CD14-positive monocyte (primary cell): ENCODE data around the gene DDX42. TPM values are rescaled to one million over a fixed set of nuclear protein-coding genes. Genes with fewer than 3 reads are reported as not detected.

Experiments
- DNase-seq, 3 donors: peaks; one replicate each; pipeline ENCODE4 v3.0.0-alpha.2; 2011 to 2022
- H2AFZ ChIP-seq: 2 replicates; pipeline ENCODE4 v1.6.0; 2012; ENCODE audit warnings: mild to moderate bottlenecking, low read depth, low read length, inconsistent platforms; ENCODE audit not compliant: insufficient read depth, poor library complexity, severe bottlenecking
- H3K27ac ChIP-seq, 2 donors: 1 replicate in 1 of 2; 2 replicates in 1 of 2; pipeline ENCODE4 v1.5.1; 2012 to 2013; ENCODE audit warnings: low read length in 2 of 2, control low read depth in 1 of 2, inconsistent platforms in 1 of 2, low read depth in 1 of 2, mild to moderate bottlenecking in 1 of 2
- H3K27me3 ChIP-seq, 2 donors: one replicate each; pipeline versions ENCODE4 v1.6.0 to v1.6.1; 2011 to 2013; ENCODE audit warnings: low read length in 2 of 2; ENCODE audit not compliant: control insufficient read depth in 2 of 2, insufficient read depth in 2 of 2
- H3K36me3 ChIP-seq, 2 donors: replicated peaks in 1 of 2; 1 replicate in 1 of 2; 2 replicates in 1 of 2; pipeline versions ENCODE4 v1.5.1 to v1.6.1; 2012 to 2013; ENCODE audit warnings: low read length in 2 of 2, control low read depth in 1 of 2, inconsistent platforms in 1 of 2, mild to moderate bottlenecking in 1 of 2; ENCODE audit not compliant: insufficient read depth in 2 of 2, control insufficient read depth in 1 of 2
- H3K4me1 ChIP-seq, 2 donors: 1 replicate in 1 of 2; 2 replicates in 1 of 2; pipeline versions ENCODE4 v1.5.1 to v1.6.1; 2012 to 2013; ENCODE audit warnings: low read length in 2 of 2, control low read depth in 1 of 2, inconsistent platforms in 1 of 2, mild to moderate bottlenecking in 1 of 2, moderate library complexity in 1 of 2; ENCODE audit not compliant: insufficient read depth in 2 of 2, control insufficient read depth in 1 of 2
- H3K4me2 ChIP-seq: replicated peaks from 2 replicates; pipeline ENCODE3; 2012; ENCODE audit warnings: low read length, moderate library complexity, mild to moderate bottlenecking; ENCODE audit not compliant: poor library complexity, severe bottlenecking; ENCODE audit errors: extremely low read depth
- H3K4me3 ChIP-seq, 3 experiments: fragments of 200-600 bp in 1 of 3; sonication (generic) in 1 of 3; replicated peaks in 1 of 3; 1 replicate in 2 of 3; 2 replicates in 1 of 3; pipeline ENCODE4 v1.5.1; 2011 to 2013; ENCODE audit warnings: low read length in 3 of 3, mild to moderate bottlenecking in 3 of 3, control low read depth in 2 of 3, low read depth in 2 of 3, inconsistent platforms in 1 of 3, moderate library complexity in 1 of 3
- H3K79me2 ChIP-seq: 2 replicates; pipeline ENCODE4 v1.6.0; 2012; ENCODE audit warnings: mild to moderate bottlenecking, control low read depth, inconsistent platforms, low read length, moderate library complexity; ENCODE audit not compliant: insufficient read depth
- H3K9ac ChIP-seq: 2 replicates; pipeline ENCODE4 v1.6.0; 2017; ENCODE audit warnings: low read length, mild to moderate bottlenecking; ENCODE audit not compliant: insufficient read depth, poor library complexity, severe bottlenecking
- H3K9me3 ChIP-seq, 2 donors: replicated peaks in 1 of 2; 1 replicate in 1 of 2; 2 replicates in 1 of 2; pipeline versions ENCODE4 v1.5.1 to v1.6.1; 2012 to 2013; ENCODE audit warnings: low read length in 2 of 2, control low read depth in 1 of 2; ENCODE audit not compliant: control insufficient read depth in 1 of 2, insufficient read depth in 1 of 2
- H4K20me1 ChIP-seq: 2 replicates; pipeline ENCODE4 v1.6.0; 2012; ENCODE audit warnings: mild to moderate bottlenecking, low read length, control low read depth, moderate library complexity; ENCODE audit not compliant: insufficient read depth
- H3K27ac Mint-ChIP-seq, 7 donors: one replicate each; pipeline ENCODE4 v1.8.0; 2020; ENCODE audit warnings: mild to moderate bottlenecking in 7 of 7, mixed read lengths in 7 of 7, moderate library complexity in 6 of 7, inconsistent platforms in 2 of 7
- H3K27me3 Mint-ChIP-seq, 3 donors: one replicate each; pipeline ENCODE4 v1.8.0; 2021 to 2022; ENCODE audit warnings: low read depth in 3 of 3, mild to moderate bottlenecking in 3 of 3, mixed read lengths in 3 of 3, moderate library complexity in 3 of 3, inconsistent platforms in 1 of 3
- H3K36me3 Mint-ChIP-seq, 2 donors: one replicate each; pipeline ENCODE4 v1.8.0; 2020; ENCODE audit warnings: mixed read lengths in 2 of 2, inconsistent platforms in 1 of 2, mild to moderate bottlenecking in 1 of 2
- H3K4me1 Mint-ChIP-seq: one replicate; pipeline ENCODE4 v1.8.0; 2020; ENCODE audit warnings: mild to moderate bottlenecking, mixed read lengths
- H3K4me3 Mint-ChIP-seq, 2 donors: one replicate each; pipeline ENCODE4 v1.8.0; 2020; ENCODE audit warnings: mild to moderate bottlenecking in 2 of 2, mixed read lengths in 2 of 2, moderate library complexity in 1 of 2
- H3K9me3 Mint-ChIP-seq, 7 donors: one replicate each; pipeline ENCODE4 v1.8.0; 2020 to 2022; ENCODE audit warnings: mixed read lengths in 7 of 7, mild to moderate bottlenecking in 6 of 7, moderate library complexity in 6 of 7, inconsistent platforms in 2 of 7
- CTCF ChIP-seq: fragments of 200-600 bp; IDR thresholded peaks from one replicate; pipeline ENCODE4 v1.8.0; 2022; ENCODE audit warnings: antibody characterized with exemption, mild to moderate bottlenecking
- WGBS: methylation state at CpG from one replicate; pipeline ENCODE4 v1.1.5; 2013; ENCODE audit warnings: missing lambda C conversion rate; ENCODE audit not compliant: insufficient coverage; 5-methylcytosine and 5-hydroxymethylcytosine counted together
- intact Hi-C, 2 donors: fragments of 100-400 bp; cut with micrococcal nuclease; formaldehyde crosslinking; loops; one replicate each; pipeline versions ENCODE4 v1.15.0 to v1.15.1; 2023
- polyA plus RNA-seq, 3 donors: library from polyadenylated mRNA; depleted of rRNA in 1 of 3; unstranded in 2 of 3; stranded (reverse) in 1 of 3; fragments of 300-500 nt in 2 of 3; fragments of >200 nt in 1 of 3; fragmentation: Illumina TruSeq in 2 of 3; gene quantifications; 1 replicate in 2 of 3; 2 replicates in 1 of 3; pipeline ENCODE4 v1.2.3, GENCODE V29; 2012 to 2021

The DDX42 gene
- polyA plus RNA-seq, 3 donors: 3.1 to 89.2 (median 5.3) TPM

GRCh38 chr17:63836811-63837210, 62.8 kb downstream of the DDX42 start:
- Mint-ChIP-seq H3K9me3 (no peaks in the 10 kb centered on the region), H3K4me1 (peaks cover 46% of the 10 kb centered on the region), H3K27ac (peak overlapping the region in 5 of 7 donors; percentile 28 to 74 (median 53)), H3K27me3 (peaks cover 0 to 1% (median under 1%) of the 10 kb centered on the region in 3 donors), H3K36me3 (peaks cover 44 to 59% of the 10 kb centered on the region in 2 donors), H3K4me3 (no peak overlapping the region)
- Histone ChIP-seq H3K9me3 (no peaks in the 10 kb centered on the region), H2AFZ (no peak overlapping the region), H3K27ac (no peak overlapping the region), H3K4me2 (no peak overlapping the region), H3K79me2 (peaks cover 79% of the 10 kb centered on the region), H3K4me1 (peaks cover 40 to 48% of the 10 kb centered on the region in 2 donors), H3K36me3 (peaks cover 48 to 61% of the 10 kb centered on the region in 2 donors), H3K4me3 (no peak overlapping the region), H3K9ac (no peak overlapping the region), H3K27me3 (no peaks in the 10 kb centered on the region), H4K20me1 (peaks cover 97% of the 10 kb centered on the region)
- 98% methylated on average over 6 of the region's 7 CpGs for WGBS
- intact Hi-C loops: no loop called here
- TF ChIP-seq CTCF: no peak
- no peak for DNase-seq

DNA sequence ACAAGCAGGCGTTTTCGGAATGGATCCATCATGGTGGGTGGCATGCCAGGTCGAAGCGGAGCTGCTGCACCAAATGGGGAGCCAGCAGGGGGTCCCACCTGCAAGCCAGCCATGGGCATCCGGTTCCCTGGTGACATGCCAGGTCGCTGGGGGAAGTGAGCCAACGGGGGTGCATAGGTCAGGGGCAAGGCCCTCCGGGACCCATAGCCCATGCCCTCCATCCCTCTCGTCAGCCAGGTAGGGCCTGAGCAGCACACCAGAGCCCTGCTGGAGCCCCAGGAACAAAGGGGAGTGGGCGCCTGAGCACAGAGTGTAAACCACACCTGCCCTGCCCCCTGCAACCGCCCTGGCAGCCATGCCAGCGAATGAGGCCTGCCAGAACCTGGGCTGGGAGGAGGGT, 63.5 kb downstream of the DDX42 start:
- peaks cover 84% of the 10 kb centered on the region for H3K79me2 ChIP-seq
- Mint-ChIP-seq H3K36me3 (peaks cover 37 to 52% of the 10 kb centered on the region in 2 donors), H3K9me3 (no peaks in the 10 kb centered on the region), H3K4me3 (no peak overlapping the region), H3K27me3 (peaks cover 0 to 3% (median 1%) of the 10 kb centered on the region in 3 donors), H3K4me1 (peaks cover 45% of the 10 kb centered on the region), H3K27ac (peak overlapping the region in 1 of 7 donors; percentile 58)
- peaks cover 41 to 48% of the 10 kb centered on the region in 2 donors for H3K4me1 ChIP-seq
- H2AFZ ChIP-seq: no peak overlapping the region
- no peak overlapping the region for H3K4me2 ChIP-seq
- TF ChIP-seq CTCF: no peak
- H4K20me1 ChIP-seq: peaks cover 95% of the 10 kb centered on the region
- no peaks in the 10 kb centered on the region for H3K27me3 ChIP-seq
- 89% methylated on average over 12 of the region's 12 CpGs for WGBS
- intact Hi-C loops: no loop called here
- H3K9ac ChIP-seq: no peak overlapping the region
- no peak overlapping the region for H3K27ac ChIP-seq
- H3K9me3 ChIP-seq: no peaks in the 10 kb centered on the region
- peaks cover 42 to 54% of the 10 kb centered on the region in 2 donors for H3K36me3 ChIP-seq
- DNase-seq: no peak
- H3K4me3 ChIP-seq: no peak overlapping the region
